Lung (tissue), 12 donors: ENCODE data around the gene RNF220. TPM values are rescaled to one million over a fixed set of nuclear protein-coding genes. Genes with fewer than 3 reads are reported as not detected.
A peak's percentile ranks its signal among the peaks of the same experiment; 100 is the strongest.

Experiments
- ATAC-seq: fragments of 200-7000 bp; cut with Tn5 transposase; one replicate; pipeline ENCODE4 v1.9.1; 2020; ENCODE audit warnings: moderate number of reproducible peaks; ENCODE audit not compliant: insufficient read depth, low FRiP score
- DNase-seq, 3 donors: peaks; one replicate each; pipeline ENCODE4 v3.0.0-alpha.2; 2013 to 2017
- H3K27ac ChIP-seq, 2 donors: one replicate each; pipeline ENCODE4 v1.5.1; 2013; ENCODE audit warnings: mild to moderate bottlenecking in 2 of 2, moderate library complexity in 2 of 2, control low read depth in 1 of 2, inconsistent platforms in 1 of 2, low read depth in 1 of 2, low read length in 1 of 2
- H3K27me3 ChIP-seq, 3 donors: one replicate each; pipeline ENCODE4 v1.5.1; 2013; ENCODE audit warnings: low read length in 2 of 3; ENCODE audit not compliant: control insufficient read depth in 3 of 3, insufficient read depth in 3 of 3
- H3K36me3 ChIP-seq, 4 donors: one replicate each; pipeline ENCODE4 v1.5.1; 2013; ENCODE audit warnings: low read length in 4 of 4, mild to moderate bottlenecking in 1 of 4, moderate library complexity in 1 of 4; ENCODE audit not compliant: control insufficient read depth in 4 of 4, insufficient read depth in 4 of 4
- H3K4me1 ChIP-seq, 5 donors: one replicate each; pipeline ENCODE4 v1.5.1; 2013; ENCODE audit warnings: low read length in 5 of 5, mild to moderate bottlenecking in 2 of 5, moderate library complexity in 1 of 5; ENCODE audit not compliant: control insufficient read depth in 5 of 5, insufficient read depth in 5 of 5
- H3K4me3 ChIP-seq: one replicate; pipeline ENCODE4 v1.5.1; 2013; ENCODE audit warnings: mild to moderate bottlenecking, control low read depth, moderate library complexity
- H3K9ac ChIP-seq, 2 donors: one replicate each; pipeline ENCODE4 v1.5.1; 2013; ENCODE audit warnings: low read length in 2 of 2, control low read depth in 1 of 2; ENCODE audit not compliant: insufficient read depth in 1 of 2
- H3K9me3 ChIP-seq, 4 donors: one replicate each; pipeline ENCODE4 v1.5.1; 2013; ENCODE audit warnings: low read length in 3 of 4, mild to moderate bottlenecking in 1 of 4, moderate library complexity in 1 of 4; ENCODE audit not compliant: control insufficient read depth in 4 of 4, insufficient read depth in 3 of 4
- WGBS, 2 donors: extraction: QIAGEN DNeasy Blood & Tissue Kit; methylation state at CpG; one replicate each; pipeline ENCODE4 v1.1.7; 2013; 5-methylcytosine and 5-hydroxymethylcytosine counted together
- polyA plus RNA-seq, 2 donors: library from polyadenylated mRNA; stranded (reverse); fragments of 200-250 nt; gene quantifications; one replicate each; pipeline ENCODE4 v1.2.1, GENCODE V29; 2013
- total RNA-seq, 2 donors: library from RNA; depleted of rRNA in 1 of 2; stranded (reverse); fragments of >200 nt in 1 of 2; gene quantifications; one replicate each; pipeline ENCODE4 v1.2.1, GENCODE V29; 2014 to 2021
- TF ChIP-seq, protein P1 (sequence below): IDR thresholded peaks from 2 replicates; pipeline ENCODE4 v1.5.1; 2012; ENCODE audit warnings: mild to moderate bottlenecking; ENCODE audit errors: control extremely low read depth, extremely low read depth
- donor health status: control.
- donor health status: control.
- donor health status: Bipolar disorder and iron deficiency.
- donor health status: healthy.
- donor health status: DM: yes; HTN: yes; CAD: no.

RNF220 gene
- total and polyA plus RNA-seq, 4 donors = 44.9 to 75.8 (median 69.5) TPM

DNA sequence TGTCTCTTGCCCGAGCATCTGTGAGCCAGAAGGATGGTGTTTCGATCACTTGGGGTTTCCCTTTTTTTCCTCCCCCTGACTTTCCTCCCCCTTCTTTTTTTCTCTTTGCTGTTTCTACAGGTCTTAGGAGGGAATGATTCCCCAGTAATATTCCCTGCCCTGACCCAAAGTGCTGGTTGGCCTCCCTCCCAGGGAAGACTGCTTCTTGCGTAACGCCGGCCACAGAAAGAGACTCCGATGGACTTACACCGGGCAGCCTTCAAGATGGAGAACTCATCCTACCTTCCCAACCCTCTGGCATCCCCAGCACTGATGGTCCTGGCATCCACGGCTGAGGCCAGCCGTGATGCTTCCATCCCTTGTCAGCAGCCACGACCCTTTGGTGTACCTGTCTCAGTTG is 6.8 kb downstream of the RNF220 start:
- TF ChIP-seq, protein P1, sequence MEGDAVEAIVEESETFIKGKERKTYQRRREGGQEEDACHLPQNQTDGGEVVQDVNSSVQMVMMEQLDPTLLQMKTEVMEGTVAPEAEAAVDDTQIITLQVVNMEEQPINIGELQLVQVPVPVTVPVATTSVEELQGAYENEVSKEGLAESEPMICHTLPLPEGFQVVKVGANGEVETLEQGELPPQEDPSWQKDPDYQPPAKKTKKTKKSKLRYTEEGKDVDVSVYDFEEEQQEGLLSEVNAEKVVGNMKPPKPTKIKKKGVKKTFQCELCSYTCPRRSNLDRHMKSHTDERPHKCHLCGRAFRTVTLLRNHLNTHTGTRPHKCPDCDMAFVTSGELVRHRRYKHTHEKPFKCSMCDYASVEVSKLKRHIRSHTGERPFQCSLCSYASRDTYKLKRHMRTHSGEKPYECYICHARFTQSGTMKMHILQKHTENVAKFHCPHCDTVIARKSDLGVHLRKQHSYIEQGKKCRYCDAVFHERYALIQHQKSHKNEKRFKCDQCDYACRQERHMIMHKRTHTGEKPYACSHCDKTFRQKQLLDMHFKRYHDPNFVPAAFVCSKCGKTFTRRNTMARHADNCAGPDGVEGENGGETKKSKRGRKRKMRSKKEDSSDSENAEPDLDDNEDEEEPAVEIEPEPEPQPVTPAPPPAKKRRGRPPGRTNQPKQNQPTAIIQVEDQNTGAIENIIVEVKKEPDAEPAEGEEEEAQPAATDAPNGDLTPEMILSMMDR = no peak
- peaks cover 0 to 3% (median 0%) of the 10 kb centered on the region in 4 donors for H3K9me3 ChIP-seq
- no peak for DNase-seq
- H3K4me1 ChIP-seq = peaks cover 0 to 12% (median 4%) of the 10 kb centered on the region in 5 donors
- H3K27ac ChIP-seq = no peak overlapping the region
- H3K36me3 ChIP-seq = no peaks in the 10 kb centered on the region
- peaks cover 6 to 93% (median 84%) of the 10 kb centered on the region in 3 donors for H3K27me3 ChIP-seq
- ATAC-seq = no peak
- 57 to 69% methylated on average over 10 of the region's 10 CpGs for WGBS, 2 donors
- no peak overlapping the region for H3K4me3 ChIP-seq
- H3K9ac ChIP-seq = no peak overlapping the region

DNA sequence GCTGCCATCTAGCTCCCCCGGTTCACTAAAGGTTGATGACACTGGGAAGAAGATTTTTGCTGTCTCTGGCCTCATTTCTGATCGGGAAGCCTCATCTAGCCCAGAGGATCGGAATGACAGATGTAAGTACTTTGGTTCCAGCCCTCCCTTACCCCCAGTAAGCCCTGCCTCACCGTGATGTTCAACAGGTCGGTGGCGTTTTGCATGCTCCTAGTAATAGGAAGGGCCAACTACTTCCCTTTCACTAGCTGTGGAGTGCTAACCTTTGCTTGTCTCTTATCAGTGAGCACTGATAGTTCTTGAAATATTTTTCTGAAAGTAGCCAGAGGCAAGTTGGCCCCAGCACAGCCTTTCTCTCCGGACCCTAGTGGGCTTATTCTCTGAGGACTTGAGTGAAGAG is 7.5 kb downstream of the RNF220 start:
- TF ChIP-seq, protein P1 = no peak
- WGBS, 2 donors = 42 to 56% methylated on average over 7 of the region's 7 CpGs
- Histone ChIP-seq H3K36me3 (no peaks in the 10 kb centered on the region), H3K9ac (no peak overlapping the region), H3K27me3 (peaks cover 6 to 94% (median 89%) of the 10 kb centered on the region in 3 donors), H3K4me3 (no peak overlapping the region), H3K9me3 (peaks cover 0 to 3% (median 0%) of the 10 kb centered on the region in 4 donors), H3K4me1 (peaks cover 0 to 8% (median 2%) of the 10 kb centered on the region in 5 donors), H3K27ac (no peak overlapping the region)
- DNase-seq = no peak
- no peak for ATAC-seq

DNA sequence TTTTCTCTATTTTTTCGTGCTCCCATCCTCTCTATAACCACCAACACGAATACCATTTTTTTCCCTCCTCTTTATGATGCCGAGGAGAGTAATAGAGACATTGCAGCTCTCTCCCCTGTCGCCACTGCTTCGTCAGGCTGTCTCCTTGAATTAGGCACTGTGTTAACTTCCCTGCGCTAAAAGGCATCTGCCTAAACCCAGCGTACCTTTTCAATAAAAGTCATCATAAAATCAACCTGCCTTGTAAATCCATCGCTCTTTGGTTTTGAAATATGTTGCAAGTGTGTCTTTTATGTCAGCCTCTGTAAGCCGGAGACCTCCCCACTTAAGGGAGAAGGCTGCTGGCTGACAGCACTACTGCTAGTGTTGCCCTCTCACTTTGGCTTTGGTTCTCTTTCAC is 8.7 kb downstream of the RNF220 start:
- peaks cover 0 to 8% (median 0%) of the 10 kb centered on the region in 5 donors for H3K4me1 ChIP-seq
- TF ChIP-seq, protein P1 = no peak
- DNase-seq = no peak
- WGBS, 2 donors = 61 to 70% methylated on average over 9 of the region's 9 CpGs
- H3K27me3 ChIP-seq = peaks cover 6 to 90% (median 86%) of the 10 kb centered on the region in 3 donors
- no peak for ATAC-seq
- H3K9ac ChIP-seq = no peak overlapping the region
- no peak overlapping the region for H3K27ac ChIP-seq
- H3K36me3 ChIP-seq = no peaks in the 10 kb centered on the region
- H3K9me3 ChIP-seq = no peaks in the 10 kb centered on the region
- H3K4me3 ChIP-seq = no peak overlapping the region

DNA sequence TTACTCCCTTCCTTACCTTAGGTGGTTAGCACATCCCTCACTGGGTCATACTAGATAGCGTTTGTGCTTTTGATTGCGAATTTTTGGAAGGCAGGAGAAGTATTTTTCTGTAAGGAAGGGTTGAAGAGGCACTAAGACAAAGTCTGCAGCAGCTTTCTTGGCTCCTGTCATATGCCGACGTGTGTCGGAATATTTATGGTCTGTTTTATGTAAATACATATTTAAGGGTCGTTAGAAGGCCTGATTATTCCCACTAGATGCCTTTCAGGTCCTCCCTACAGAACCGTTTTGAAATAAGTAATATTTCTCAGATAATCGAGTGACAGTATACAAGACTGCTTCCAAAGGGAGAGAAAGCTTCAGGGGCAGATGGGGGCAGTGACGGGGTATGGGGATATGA is 10.0 kb downstream of the RNF220 start:
- peaks cover 6 to 90% (median 86%) of the 10 kb centered on the region in 3 donors for H3K27me3 ChIP-seq
- no peak overlapping the region for H3K27ac ChIP-seq
- no peak overlapping the region for H3K4me3 ChIP-seq
- TF ChIP-seq, protein P1 = no peak
- H3K4me1 ChIP-seq = peaks cover 0 to 8% (median 0%) of the 10 kb centered on the region in 5 donors
- H3K9me3 ChIP-seq = no peaks in the 10 kb centered on the region
- no peak overlapping the region for H3K9ac ChIP-seq
- no peaks in the 10 kb centered on the region for H3K36me3 ChIP-seq
- no peak for ATAC-seq
- peak in 2 of 3 donors; percentile 64 for DNase-seq
- whole genome bisulfite sequencing, 2 donors = 44 to 55% methylated on average over 9 of the region's 9 CpGs
